Measurements from ENCODE around the gene PANK3.

The PANK3 gene

DNA sequence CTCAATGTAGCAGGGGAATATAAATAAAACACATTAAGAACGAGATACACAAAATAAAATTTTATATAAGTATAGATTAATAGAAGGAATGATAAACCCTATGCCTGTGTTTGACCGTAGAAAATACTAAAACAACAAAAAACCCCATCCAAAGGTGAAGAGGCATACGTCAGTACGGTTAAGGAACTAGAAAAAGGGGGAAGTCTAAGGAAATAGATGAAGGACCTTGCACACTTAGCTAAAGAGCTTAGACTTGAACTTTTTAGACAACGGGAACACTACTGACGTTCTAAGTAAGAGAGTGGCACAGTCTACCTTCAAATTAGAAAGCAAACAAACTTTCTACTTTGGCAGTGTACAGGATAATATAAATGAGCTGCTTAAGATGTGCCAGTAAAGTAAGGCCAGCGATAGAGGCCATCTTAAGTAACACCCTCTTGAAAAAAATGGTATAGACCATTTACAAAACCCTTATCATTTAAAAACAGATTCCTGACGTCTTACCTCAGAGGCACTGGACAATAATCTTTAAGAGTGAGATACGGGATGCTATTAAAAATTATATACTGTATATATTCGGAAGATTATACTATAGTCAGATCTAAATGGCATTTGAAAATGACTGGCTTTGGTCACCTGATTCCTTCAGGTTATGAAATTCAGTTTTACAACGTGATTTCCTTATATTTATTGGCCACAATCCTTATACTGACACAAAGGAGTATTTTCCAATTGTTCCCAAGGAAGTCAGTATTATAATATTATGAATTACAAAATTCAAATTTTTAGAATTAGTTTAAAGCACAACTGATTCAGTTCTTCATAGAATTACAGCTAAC is 8.5 kb downstream of the PANK3 start:
- H2BK120ac ChIP-seq (ENCODE audit: low read depth, low read length), result no peak overlapping the region
- WGBS, result 93% methylated on average over 6 of the region's 11 CpGs
- no peak overlapping the region for H3K18ac ChIP-seq (ENCODE audit: low read depth in 1 of 2, low read length in 2 of 2)
- H3K4me2 ChIP-seq (ENCODE audit: low read length, poor library complexity, severe bottlenecking), result no peak overlapping the region
- H3K14ac ChIP-seq (ENCODE audit: low read length in 2 of 2), result no peak overlapping the region
- H3K9ac ChIP-seq (ENCODE audit: low read length), result no peak overlapping the region
- no peak overlapping the region for H2AK5ac ChIP-seq (ENCODE audit: low read length, severe bottlenecking)
- no peaks in the 10 kb centered on the region for H3K9me3 ChIP-seq (ENCODE audit: control insufficient read depth, low read length)
- H2BK12ac ChIP-seq (ENCODE audit: low read length in 2 of 2), result no peak overlapping the region
- no peak overlapping the region for H2BK5ac ChIP-seq (ENCODE audit: low read depth, low read length, poor library complexity, severe bottlenecking)
- peaks cover 1% of the 10 kb centered on the region for H3K79me1 ChIP-seq (replicated peaks; ENCODE audit: low read length, poor library complexity, severe bottlenecking)
- no peak overlapping the region for H3K27ac ChIP-seq (ENCODE audit: low read length, poor library complexity, severe bottlenecking)
- H4K8ac ChIP-seq (ENCODE audit: low read length), result no peak overlapping the region
- H3K4me1 ChIP-seq (ENCODE audit: control insufficient read depth, insufficient read depth, low read depth, low read length), result peaks cover 3% of the 10 kb centered on the region
- H2BK15ac ChIP-seq (ENCODE audit: low read depth, poor library complexity, severe bottlenecking), result no peak overlapping the region
- H2AFZ ChIP-seq (ENCODE audit: low read depth, low read length), result no peak overlapping the region
- no peak overlapping the region for H3K23ac ChIP-seq (ENCODE audit: low read length in 2 of 2)
- DNase-seq, result no peak
- H4K91ac ChIP-seq (ENCODE audit: low read length), result no peak overlapping the region
- no peak overlapping the region for H3K4ac ChIP-seq (ENCODE audit: low read depth in 1 of 2, low read length in 2 of 2)
- no peaks in the 10 kb centered on the region for H3K27me3 ChIP-seq (ENCODE audit: control insufficient read depth in 1 of 2, insufficient read depth in 1 of 2, low read length in 2 of 2)
- H3K36me3 ChIP-seq (ENCODE audit: control insufficient read depth in 1 of 2, insufficient read depth in 2 of 2, low read depth in 1 of 2, low read length in 2 of 2), result peaks cover 0 to 39% of the 10 kb centered on the region in 2 experiments
- H3K4me3 ChIP-seq (ENCODE audit: insufficient read depth in 1 of 2, low read depth in 1 of 2, low read length in 2 of 2), result no peak overlapping the region

DNA sequence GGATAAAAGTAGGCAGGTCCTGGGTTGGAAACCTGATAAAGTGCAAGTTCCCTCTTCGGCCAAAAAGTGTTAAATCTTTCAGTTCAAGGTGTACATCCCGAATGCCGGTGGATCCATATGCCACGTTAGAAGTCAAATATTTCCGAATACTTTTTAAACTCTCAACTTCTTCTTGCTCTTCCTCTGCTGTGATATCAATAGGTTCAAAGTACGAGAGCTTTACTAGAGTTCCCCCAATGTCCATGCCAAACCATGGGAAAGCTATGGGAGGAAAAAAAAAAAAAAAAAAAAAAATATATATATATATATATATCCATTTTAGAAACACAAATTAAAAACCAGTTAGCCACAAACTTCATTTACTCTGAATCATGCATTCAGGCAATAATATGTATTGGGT is 10.4 kb downstream of the PANK3 start:
- Histone ChIP-seq H2AK5ac (ENCODE audit: low read length, severe bottlenecking) (no peak overlapping the region), H3K18ac (ENCODE audit: low read depth in 1 of 2, low read length in 2 of 2) (no peak overlapping the region), H3K36me3 (ENCODE audit: control insufficient read depth in 1 of 2, insufficient read depth in 2 of 2, low read depth in 1 of 2, low read length in 2 of 2) (peaks cover 0 to 55% of the 10 kb centered on the region in 2 experiments), H3K4me2 (ENCODE audit: low read length, poor library complexity, severe bottlenecking) (no peak overlapping the region), H3K27ac (ENCODE audit: low read length, poor library complexity, severe bottlenecking) (no peak overlapping the region), H3K4ac (ENCODE audit: low read depth in 1 of 2, low read length in 2 of 2) (no peak overlapping the region), H2BK120ac (ENCODE audit: low read depth, low read length) (no peak overlapping the region), H3K23ac (ENCODE audit: low read length in 2 of 2) (no peak overlapping the region), H3K14ac (ENCODE audit: low read length in 2 of 2) (no peak overlapping the region), H3K27me3 (ENCODE audit: control insufficient read depth in 1 of 2, insufficient read depth in 1 of 2, low read length in 2 of 2) (no peaks in the 10 kb centered on the region), H2BK15ac (ENCODE audit: low read depth, poor library complexity, severe bottlenecking) (no peak overlapping the region), H2BK5ac (ENCODE audit: low read depth, low read length, poor library complexity, severe bottlenecking) (no peak overlapping the region), H4K8ac (ENCODE audit: low read length) (no peak overlapping the region), H3K9me3 (ENCODE audit: control insufficient read depth, low read length) (no peaks in the 10 kb centered on the region), H3K9ac (ENCODE audit: low read length) (no peak overlapping the region), H4K91ac (ENCODE audit: low read length) (no peak overlapping the region), H3K4me1 (ENCODE audit: control insufficient read depth, insufficient read depth, low read depth, low read length) (no peaks in the 10 kb centered on the region), H3K4me3 (ENCODE audit: insufficient read depth in 1 of 2, low read depth in 1 of 2, low read length in 2 of 2) (no peak overlapping the region), H2BK12ac (ENCODE audit: low read length in 2 of 2) (no peak overlapping the region), H2AFZ (ENCODE audit: low read depth, low read length) (no peak overlapping the region), H3K79me1 (replicated peaks; ENCODE audit: low read length, poor library complexity, severe bottlenecking) (peaks cover 1% of the 10 kb centered on the region)
- WGBS, result 96% methylated on average over 5 of the region's 6 CpGs
- DNase-seq, result no peak

DNA sequence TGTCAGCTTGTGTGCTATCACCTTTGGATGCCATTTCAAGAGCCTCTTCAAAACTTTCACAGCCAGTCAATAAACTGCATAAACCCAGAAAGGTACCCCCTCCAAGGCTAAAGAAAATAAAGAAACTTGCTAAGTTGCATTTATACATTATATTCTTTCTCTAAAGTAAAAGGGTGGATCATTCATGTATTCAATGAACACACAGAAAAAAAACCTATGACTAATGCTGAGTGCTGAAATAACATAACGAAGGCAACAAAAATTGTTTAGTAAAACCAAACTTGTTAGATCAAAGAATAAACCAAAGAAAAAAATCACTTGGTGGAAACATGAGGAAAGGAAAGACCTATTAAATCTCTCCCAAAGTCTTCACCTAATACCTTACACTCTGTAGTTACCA is 15.2 kb downstream of the PANK3 start:
- H3K4me3 ChIP-seq (ENCODE audit: insufficient read depth in 1 of 2, low read depth in 1 of 2, low read length in 2 of 2), result no peak overlapping the region
- H2BK12ac ChIP-seq (ENCODE audit: low read length in 2 of 2), result no peak overlapping the region
- no CpG with 5 or more reads among the region's 1 CpG for WGBS
- H2BK15ac ChIP-seq (ENCODE audit: low read depth, poor library complexity, severe bottlenecking), result no peak overlapping the region
- H3K27ac ChIP-seq (ENCODE audit: low read length, poor library complexity, severe bottlenecking), result no peak overlapping the region
- H3K4me1 ChIP-seq (ENCODE audit: control insufficient read depth, insufficient read depth, low read depth, low read length), result no peaks in the 10 kb centered on the region
- peaks cover 7% of the 10 kb centered on the region for H3K79me1 ChIP-seq (replicated peaks; ENCODE audit: low read length, poor library complexity, severe bottlenecking)
- no peak overlapping the region for H2BK120ac ChIP-seq (ENCODE audit: low read depth, low read length)
- H2AK5ac ChIP-seq (ENCODE audit: low read length, severe bottlenecking), result no peak overlapping the region
- no peak overlapping the region for H3K14ac ChIP-seq (ENCODE audit: low read length in 2 of 2)
- H3K18ac ChIP-seq (ENCODE audit: low read depth in 1 of 2, low read length in 2 of 2), result no peak overlapping the region
- no peaks in the 10 kb centered on the region for H3K9me3 ChIP-seq (ENCODE audit: control insufficient read depth, low read length)
- no peak overlapping the region for H4K8ac ChIP-seq (ENCODE audit: low read length)
- no peak overlapping the region for H3K9ac ChIP-seq (ENCODE audit: low read length)
- H3K27me3 ChIP-seq (ENCODE audit: control insufficient read depth in 1 of 2, insufficient read depth in 1 of 2, low read length in 2 of 2), result no peaks in the 10 kb centered on the region
- no peak overlapping the region for H3K4ac ChIP-seq (ENCODE audit: low read depth in 1 of 2, low read length in 2 of 2)
- H2AFZ ChIP-seq (ENCODE audit: low read depth, low read length), result no peak overlapping the region
- H3K23ac ChIP-seq (ENCODE audit: low read length in 2 of 2), result no peak overlapping the region
- no peak overlapping the region for H2BK5ac ChIP-seq (ENCODE audit: low read depth, low read length, poor library complexity, severe bottlenecking)
- no peak for DNase-seq
- H3K4me2 ChIP-seq (ENCODE audit: low read length, poor library complexity, severe bottlenecking), result no peak overlapping the region
- no peak overlapping the region for H4K91ac ChIP-seq (ENCODE audit: low read length)
- peaks cover 0 to 97% of the 10 kb centered on the region in 2 experiments for H3K36me3 ChIP-seq (ENCODE audit: control insufficient read depth in 1 of 2, insufficient read depth in 2 of 2, low read depth in 1 of 2, low read length in 2 of 2)

DNA sequence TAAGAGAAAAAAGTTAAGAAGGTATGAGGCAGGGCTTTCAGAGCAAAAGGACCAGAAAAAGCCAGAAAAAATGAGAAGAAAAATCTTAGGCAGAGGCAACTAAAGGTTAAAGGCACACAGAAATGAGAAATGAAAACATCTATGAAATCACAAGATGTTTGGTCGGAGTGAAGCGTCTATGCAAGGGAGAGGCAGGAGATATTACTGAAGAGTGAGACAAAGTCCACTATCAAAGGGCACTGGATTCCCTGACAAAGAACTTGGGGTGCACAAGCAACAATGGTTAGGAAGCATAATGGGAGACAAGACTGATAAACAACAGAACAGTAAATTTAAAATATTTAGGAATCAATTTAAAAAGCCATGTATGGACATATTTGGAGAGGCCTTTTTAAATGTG is 16.9 kb downstream of the PANK3 start:
- no peak for DNase-seq
- no peaks in the 10 kb centered on the region for H3K4me1 ChIP-seq (ENCODE audit: control insufficient read depth, insufficient read depth, low read depth, low read length)
- peaks cover 14% of the 10 kb centered on the region for H3K79me1 ChIP-seq (replicated peaks; ENCODE audit: low read length, poor library complexity, severe bottlenecking)
- WGBS, result 95% methylated on average over 2 of the region's 2 CpGs
- no peak overlapping the region for H2AFZ ChIP-seq (ENCODE audit: low read depth, low read length)
- no peak overlapping the region for H2BK15ac ChIP-seq (ENCODE audit: low read depth, poor library complexity, severe bottlenecking)
- H2BK120ac ChIP-seq (ENCODE audit: low read depth, low read length), result no peak overlapping the region
- H3K27me3 ChIP-seq (ENCODE audit: control insufficient read depth in 1 of 2, insufficient read depth in 1 of 2, low read length in 2 of 2), result no peaks in the 10 kb centered on the region
- no peak overlapping the region for H4K91ac ChIP-seq (ENCODE audit: low read length)
- no peak overlapping the region for H3K4me3 ChIP-seq (ENCODE audit: insufficient read depth in 1 of 2, low read depth in 1 of 2, low read length in 2 of 2)
- H2BK12ac ChIP-seq (ENCODE audit: low read length in 2 of 2), result no peak overlapping the region
- no peaks in the 10 kb centered on the region for H3K9me3 ChIP-seq (ENCODE audit: control insufficient read depth, low read length)
- no peak overlapping the region for H3K18ac ChIP-seq (ENCODE audit: low read depth in 1 of 2, low read length in 2 of 2)
- H3K4me2 ChIP-seq (ENCODE audit: low read length, poor library complexity, severe bottlenecking), result no peak overlapping the region
- H3K23ac ChIP-seq (ENCODE audit: low read length in 2 of 2), result no peak overlapping the region
- H3K14ac ChIP-seq (ENCODE audit: low read length in 2 of 2), result no peak overlapping the region
- no peak overlapping the region for H3K9ac ChIP-seq (ENCODE audit: low read length)
- no peak overlapping the region for H3K4ac ChIP-seq (ENCODE audit: low read depth in 1 of 2, low read length in 2 of 2)
- H2AK5ac ChIP-seq (ENCODE audit: low read length, severe bottlenecking), result no peak overlapping the region
- peaks cover 9 to 96% of the 10 kb centered on the region in 2 experiments for H3K36me3 ChIP-seq (ENCODE audit: control insufficient read depth in 1 of 2, insufficient read depth in 2 of 2, low read depth in 1 of 2, low read length in 2 of 2)
- peak overlapping the region; percentile 3 for H3K27ac ChIP-seq (ENCODE audit: low read length, poor library complexity, severe bottlenecking)
- H2BK5ac ChIP-seq (ENCODE audit: low read depth, low read length, poor library complexity, severe bottlenecking), result no peak overlapping the region
- H4K8ac ChIP-seq (ENCODE audit: low read length), result no peak overlapping the region
